HepG2 (cell line): ENCODE data around the gene FABP6. TPM values are rescaled to one million over a fixed set of nuclear protein-coding genes. Genes with fewer than 3 reads are reported as not detected.

Experiments
- ARID2 ChIP-seq: sonication (generic); formaldehyde crosslinking; IDR thresholded peaks from 2 replicates; pipeline ENCODE4 v1.8.1; 2022; ENCODE audit warnings: mild to moderate bottlenecking, missing genetic modification reagents, borderline replicate concordance
- BORCS8-MEF2B ChIP-seq: sonication (generic); formaldehyde crosslinking; IDR thresholded peaks from 2 replicates; pipeline ENCODE4 v1.8.0; 2022; ENCODE audit warnings: mild to moderate bottlenecking, missing genetic modification reagents
- CC2D1A ChIP-seq: sonication (generic); formaldehyde crosslinking; IDR thresholded peaks from 2 replicates; pipeline ENCODE4 v1.8.1; 2023; ENCODE audit warnings: mild to moderate bottlenecking, missing genetic modification reagents
- CHD2 ChIP-seq: IDR thresholded peaks from 2 replicates; pipeline ENCODE4 v1.6.1; 2011; ENCODE audit warnings: low read depth, low read length, improper control_type of control experiment
- CREBL2 ChIP-seq: sonication (generic); formaldehyde crosslinking; IDR thresholded peaks from 2 replicates; pipeline ENCODE4 v1.8.1; 2023; ENCODE audit warnings: missing genetic modification reagents, mild to moderate bottlenecking, borderline replicate concordance
- E2F2 ChIP-seq: sonication (generic); formaldehyde crosslinking; IDR thresholded peaks from 2 replicates; pipeline ENCODE4 v1.4.0; 2020; ENCODE audit warnings: missing genetic modification reagents, borderline replicate concordance
- EP300 ChIP-seq, 3 experiments: sonication (generic) in 1 of 3; formaldehyde crosslinking in 1 of 3; IDR thresholded peaks; 2 replicates each; pipeline versions ENCODE4 v1.5.1 to v1.6.1; 2011 to 2020; ENCODE audit warnings: low read depth in 2 of 3, low read length in 2 of 3, borderline replicate concordance in 1 of 3, improper control_type of control experiment in 1 of 3, mild to moderate bottlenecking in 1 of 3, missing genetic modification reagents in 1 of 3, moderate library complexity in 1 of 3
- ESRRA ChIP-seq: sonication (generic); formaldehyde crosslinking; IDR thresholded peaks from 2 replicates; pipeline ENCODE4 v1.5.1; 2020; ENCODE audit warnings: mild to moderate bottlenecking, low read depth, missing genetic modification reagents
- GATAD2A ChIP-seq: IDR thresholded peaks from 2 replicates; pipeline ENCODE4 v1.6.1; 2016
- HDAC2 ChIP-seq: sonication (generic); formaldehyde crosslinking; IDR thresholded peaks from 2 replicates; pipeline ENCODE4 v1.4.0; 2020; ENCODE audit warnings: missing genetic modification reagents
- KDM6A ChIP-seq: IDR thresholded peaks from 2 replicates; pipeline ENCODE4 v1.6.1; 2016; ENCODE audit warnings: low read depth
- MED1 ChIP-seq: sonication (generic); formaldehyde crosslinking; IDR thresholded peaks from 2 replicates; pipeline ENCODE4 v1.4.0; 2020; ENCODE audit warnings: missing genetic modification reagents
- NR2F2 ChIP-seq: IDR thresholded peaks from 2 replicates; pipeline ENCODE4 v1.6.1; 2012; ENCODE audit warnings: low read depth, inconsistent platforms, borderline replicate concordance
- PAX8 ChIP-seq: sonication (generic); formaldehyde crosslinking; IDR thresholded peaks from 2 replicates; pipeline ENCODE4 v1.8.0; 2022; ENCODE audit warnings: mild to moderate bottlenecking, missing genetic modification reagents, borderline replicate concordance
- PAXIP1 ChIP-seq: sonication (generic); formaldehyde crosslinking; conservative IDR thresholded peaks from 2 replicates; pipeline ENCODE4 v1.4.0; 2020; ENCODE audit warnings: mild to moderate bottlenecking, missing genetic modification reagents, moderate library complexity
- RARA ChIP-seq: IDR thresholded peaks from 2 replicates; pipeline ENCODE4 v1.6.1; 2016; ENCODE audit warnings: missing genetic modification reagents, missing compliant biosample characterization
- REL ChIP-seq: sonication (generic); formaldehyde crosslinking; conservative IDR thresholded peaks from 2 replicates; pipeline ENCODE4 v1.8.0; 2022; ENCODE audit warnings: mild to moderate bottlenecking, missing genetic modification reagents, moderate library complexity
- SOX6 ChIP-seq, 2 experiments: fragments of 450-650 bp in 1 of 2; sonication (generic) in 1 of 2; formaldehyde crosslinking in 1 of 2; IDR thresholded peaks; 2 replicates each; pipeline versions ENCODE4 v1.4.0 to v1.6.1; 2017 to 2020; ENCODE audit warnings: antibody characterized with exemption in 1 of 2, mild to moderate bottlenecking in 1 of 2, missing genetic modification reagents in 1 of 2
- SP4 ChIP-seq: sonication (generic); formaldehyde crosslinking; IDR thresholded peaks from 2 replicates; pipeline ENCODE4 v1.8.1; 2023; ENCODE audit warnings: mild to moderate bottlenecking, missing genetic modification reagents
- TEAD3 ChIP-seq: optimal IDR thresholded peaks from 2 replicates; pipeline ENCODE3; 2016; ENCODE audit warnings: borderline replicate concordance
- THAP7 ChIP-seq: sonication (generic); formaldehyde crosslinking; IDR thresholded peaks from 2 replicates; pipeline ENCODE4 v1.8.1; 2023; ENCODE audit warnings: mild to moderate bottlenecking, missing genetic modification reagents
- ZBTB7A ChIP-seq: sonication (generic); formaldehyde crosslinking; IDR thresholded peaks from 2 replicates; pipeline ENCODE4 v1.8.0; 2022; ENCODE audit warnings: mild to moderate bottlenecking, missing genetic modification reagents
- ZKSCAN8 ChIP-seq: IDR thresholded peaks from 2 replicates; pipeline ENCODE4 v1.6.1; 2016; ENCODE audit warnings: borderline replicate concordance, missing genetic modification reagents, missing compliant biosample characterization
- ZNF772 ChIP-seq: sonication (generic); formaldehyde crosslinking; IDR thresholded peaks from 2 replicates; pipeline ENCODE4 v1.5.0; 2020; ENCODE audit warnings: mild to moderate bottlenecking, missing genetic modification reagents
- ZNF790 ChIP-seq: sonication (generic); formaldehyde crosslinking; IDR thresholded peaks from 2 replicates; pipeline ENCODE4 v1.8.0; 2022; ENCODE audit warnings: missing genetic modification reagents, mild to moderate bottlenecking, borderline replicate concordance
- polyA plus RNA-seq, 8 experiments: library from polyadenylated mRNA; depleted of rRNA in 3 of 8; stranded (reverse) in 7 of 8; unstranded in 1 of 8; fragments of >200 nt; fragmentation: Illumina TruSeq in 4 of 8; extraction: Trizol in 4 of 8; gene quantifications; 2 replicates each; pipeline versions ENCODE4 v1.2.1 to v1.2.3, GENCODE V29; 2011 to 2016; ENCODE audit warnings: low read depth in 4 of 8, missing spikeins in 1 of 8, mixed read lengths in 1 of 8; ENCODE audit not compliant: insufficient read depth in 1 of 8
- total RNA-seq, 5 experiments: library from RNA; depleted of rRNA; stranded (reverse); fragments of >200 nt; fragmentation: Illumina TruSeq; extraction: Trizol; gene quantifications; 2 replicates each; pipeline ENCODE4 v1.2.3, GENCODE V29; 2016; ENCODE audit warnings: low read depth in 1 of 5

Gene FABP6
- total and polyA plus RNA-seq, 2 of the 13 experiments (the other 11 are each of a cell fraction or from before 2014, with no cell fraction given) = 0.13 TPM; not detected in 1

GRCh38 chr5:160266752-160267345 lies 37.5 kb downstream of the FABP6 start (continued):
- TF ChIP-seq ESRRA (CRISPR knock-in tag) (peak; percentile 61; the same call in 1 of the 2 replicates), EP300 (IDR thresholded peaks at IDR 0.05; ENCODE audit: low read depth in 2 of 2, low read length in 2 of 2) (0 out of 4 replicates have a peak, but pooled peaks of 1 of the 2 experiments have one; percentile 14), EP300 (CRISPR knock-in tag; IDR thresholded peaks at IDR 0.05; ENCODE audit: borderline replicate concordance) (no peak), ZKSCAN8 (CRISPR knock-in tag) (no peak), THAP7 (no peak), ZNF790 (CRISPR knock-in tag) (no peak), PAXIP1 (CRISPR knock-in tag) (peak; percentile 49), SOX6 (IDR thresholded peaks at IDR 0.05) (no peak), SOX6 (CRISPR knock-in tag; IDR thresholded peaks at IDR 0.05) (0 out of 2 replicates have a peak, but pooled peaks have one; percentile 30), TEAD3 (peak; percentile 82), GATAD2A (CRISPR knock-in tag) (0 out of 2 replicates have a peak, but pooled peaks have one; percentile 54), E2F2 (CRISPR knock-in tag) (no peak), SP4 (CRISPR knock-in tag) (no peak), ZBTB7A (CRISPR knock-in tag) (no peak), HDAC2 (CRISPR knock-in tag) (0 out of 2 replicates have a peak, but pooled peaks have one; percentile 42), NR2F2 (0 out of 2 replicates have a peak, but pooled peaks have one; percentile 20), ZNF772 (no peak), ARID2 (CRISPR knock-in tag) (no peak), KDM6A (CRISPR knock-in tag) (no peak), RARA (0 out of 2 replicates have a peak, but pooled peaks have one; percentile 40), BORCS8-MEF2B (CRISPR knock-in tag) (no peak), PAX8 (no peak), CC2D1A (CRISPR knock-in tag) (no peak), REL (no peak), CHD2 (no peak), CREBL2 (CRISPR knock-in tag) (no peak), MED1 (CRISPR knock-in tag) (0 out of 2 replicates have a peak, but pooled peaks have one; percentile 18)
